ENCODE results near the gene AADAT. TPM values are rescaled to one million over a fixed set of nuclear protein-coding genes. Genes with fewer than 3 reads are reported as not detected.
"Not testable (repeated sequence)": the region's sequence is repeated elsewhere in the genome, so short reads cannot be mapped to it uniquely, and the experiment has no call there.

The AADAT gene
- total and polyA plus RNA-seq, 8 donors = 11.0 to 71.4 (median 52.7) TPM

- DNase-seq (no peak), ATAC-seq (no peak)
- H3K4me3 ChIP-seq = no peak overlapping the region
- no peak overlapping the region for H3K27ac ChIP-seq
- H3K27me3 ChIP-seq = no peaks in the 10 kb centered on the region
- intact Hi-C loops (cut with DNase I) = no loop called here
- H3K9me3 ChIP-seq = no peaks in the 10 kb centered on the region
- H3K4me1 ChIP-seq = no peaks in the 10 kb centered on the region
- no peaks in the 10 kb centered on the region for H3K36me3 ChIP-seq
- no peak for TF ChIP-seq CTCF (IDR thresholded peaks at IDR 0.05)
These were observed 24.9 kb upstream of the AADAT start for GRCh38 chr4:170114636-170115035.

- H3K9me3 ChIP-seq; H3K27ac ChIP-seq; intact Hi-C loops (cut with DNase I); H3K36me3 ChIP-seq; ATAC-seq; DNase-seq; H3K27me3 ChIP-seq; H3K4me1 ChIP-seq; H3K4me3 ChIP-seq: not testable (repeated sequence)
These were observed 24.4 kb upstream of the AADAT start for GRCh38 chr4:170114183-170114582.

GRCh38 chr4:170111546-170111945 lies 21.8 kb upstream of the AADAT start:
- Histone ChIP-seq H3K36me3 (no peaks in the 10 kb centered on the region), H3K27me3 (no peaks in the 10 kb centered on the region), H3K27ac (no peak overlapping the region), H3K4me1 (no peaks in the 10 kb centered on the region), H3K4me3 (no peak overlapping the region), H3K9me3 (no peaks in the 10 kb centered on the region)
- no peak for TF ChIP-seq CTCF (IDR thresholded peaks at IDR 0.05)
- intact Hi-C loops (cut with DNase I) = no loop called here
- ATAC-seq = no peak
- DNase-seq = no peak

- H3K36me3 ChIP-seq = no peaks in the 10 kb centered on the region
- H3K9me3 ChIP-seq = no peaks in the 10 kb centered on the region
- no peaks in the 10 kb centered on the region for H3K4me1 ChIP-seq
- H3K4me3 ChIP-seq = no peak overlapping the region
- intact Hi-C loops (cut with DNase I) = no loop called here
- TF ChIP-seq CTCF (IDR thresholded peaks at IDR 0.05) = no peak
- no peaks in the 10 kb centered on the region for H3K27me3 ChIP-seq
- ATAC-seq (no peak), DNase-seq (no peak)
- H3K27ac ChIP-seq = no peak overlapping the region
These were observed 21.3 kb upstream of the AADAT start for GRCh38 chr4:170111085-170111484.

GRCh38 chr4:170110285-170110672 lies 20.5 kb upstream of the AADAT start:
- TF ChIP-seq CTCF (IDR thresholded peaks at IDR 0.05) = no peak
- H3K4me3 ChIP-seq = no peak overlapping the region
- H3K9me3 ChIP-seq = no peaks in the 10 kb centered on the region
- ATAC-seq = no peak
- no peaks in the 10 kb centered on the region for H3K36me3 ChIP-seq
- no peak for DNase-seq
- H3K27me3 ChIP-seq = no peaks in the 10 kb centered on the region
- no peak overlapping the region for H3K27ac ChIP-seq
- no peaks in the 10 kb centered on the region for H3K4me1 ChIP-seq
- intact Hi-C loops (cut with DNase I) = no loop called here

- H3K9me3 ChIP-seq = no peaks in the 10 kb centered on the region
- no peaks in the 10 kb centered on the region for H3K36me3 ChIP-seq
- intact Hi-C loops (cut with DNase I) = no loop called here
- no peak overlapping the region for H3K4me3 ChIP-seq
- no peaks in the 10 kb centered on the region for H3K27me3 ChIP-seq
- DNase-seq (no peak), ATAC-seq (no peak)
- H3K4me1 ChIP-seq = no peaks in the 10 kb centered on the region
- no peak for TF ChIP-seq CTCF (IDR thresholded peaks at IDR 0.05)
- H3K27ac ChIP-seq = no peak overlapping the region
These were observed 20.0 kb upstream of the AADAT start for GRCh38 chr4:170109586-170110284.

All from left lung (tissue), 10 donors.